RWPE2 (cell line): ENCODE results near the gene KCNB1.

Experiments
- ATAC-seq: fragments of 200-7000 bp; cut with Tn5 transposase; 3 replicates; pipeline ENCODE4 v1.9.1; 2021; ENCODE audit warnings: low read depth
- DNase-seq: peaks from one replicate; pipeline ENCODE4 v3.0.0-alpha.2; 2020; ENCODE audit warnings: low spot score
- H3K27ac ChIP-seq: fragments of 450-650 bp; 2 replicates; pipeline ENCODE4 v1.5.1; 2017; ENCODE audit warnings: mild to moderate bottlenecking; ENCODE audit not compliant: poor library complexity, severe bottlenecking
- H3K27me3 ChIP-seq: fragments of 250-450 bp; sonication (Bioruptor Pico); 2 replicates; pipeline ENCODE4 v1.5.1; 2021; ENCODE audit warnings: mild to moderate bottlenecking, moderate library complexity; ENCODE audit not compliant: insufficient read depth, poor library complexity, severe bottlenecking
- H3K36me3 ChIP-seq: fragments of 250-450 bp; sonication (Bioruptor Pico); 2 replicates; pipeline ENCODE4 v1.5.1; 2020; ENCODE audit warnings: low read depth, mild to moderate bottlenecking, moderate library complexity
- H3K4me1 ChIP-seq: fragments of 250-450 bp; sonication (Bioruptor Pico); 2 replicates; pipeline ENCODE4 v1.5.1; 2021; ENCODE audit warnings: mild to moderate bottlenecking, moderate library complexity; ENCODE audit not compliant: insufficient read depth, poor library complexity, severe bottlenecking
- H3K4me3 ChIP-seq: fragments of 250-450 bp; sonication (Bioruptor Pico); 2 replicates; pipeline ENCODE4 v1.5.1; 2021; ENCODE audit warnings: mild to moderate bottlenecking, moderate library complexity; ENCODE audit not compliant: severe bottlenecking
- H3K9me3 ChIP-seq: fragments of 250-450 bp; sonication (Bioruptor Pico); 2 replicates; pipeline ENCODE4 v1.5.1; 2021; ENCODE audit warnings: mild to moderate bottlenecking, moderate library complexity; ENCODE audit not compliant: severe bottlenecking
- CTCF ChIP-seq: fragments of 450-650 bp; IDR thresholded peaks from one replicate; pipeline ENCODE4 v1.5.1; 2017; ENCODE audit warnings: mild to moderate bottlenecking, moderate library complexity; ENCODE audit not compliant: poor library complexity, severe bottlenecking

Gene KCNB1

GRCh38 chr20:49348563-49348962, 133.9 kb downstream of the KCNB1 start:
- H3K27me3 ChIP-seq: no peaks in the 10 kb centered on the region
- no peaks in the 10 kb centered on the region for H3K9me3 ChIP-seq
- H3K4me3 ChIP-seq: no peak overlapping the region
- ATAC-seq (no peak), DNase-seq (no peak)
- TF ChIP-seq CTCF: no peak
- H3K27ac ChIP-seq: no peak overlapping the region
- peaks cover 19% of the 10 kb centered on the region for H3K4me1 ChIP-seq
- no peaks in the 10 kb centered on the region for H3K36me3 ChIP-seq

- peak overlapping the region; percentile 96 for H3K27ac ChIP-seq
- TF ChIP-seq CTCF: no peak
- no peak for DNase-seq
- no peak overlapping the region for H3K4me3 ChIP-seq
- H3K9me3 ChIP-seq: no peaks in the 10 kb centered on the region
- ATAC-seq: no peak
- H3K36me3 ChIP-seq: no peaks in the 10 kb centered on the region
- peaks cover 27% of the 10 kb centered on the region for H3K4me1 ChIP-seq
- no peaks in the 10 kb centered on the region for H3K27me3 ChIP-seq
These were observed 135.3 kb downstream of the KCNB1 start for GRCh38 chr20:49347156-49347555.

- Histone ChIP-seq H3K4me1 (peaks cover 27% of the 10 kb centered on the region), H3K27ac (peak overlapping the region; percentile 96), H3K4me3 (no peak overlapping the region), H3K36me3 (no peaks in the 10 kb centered on the region), H3K9me3 (no peaks in the 10 kb centered on the region), H3K27me3 (no peaks in the 10 kb centered on the region)
- no peak for TF ChIP-seq CTCF
- no peak for DNase-seq
- ATAC-seq: no peak
These were observed 135.8 kb downstream of the KCNB1 start for GRCh38 chr20:49346682-49347081.

- no peaks in the 10 kb centered on the region for H3K36me3 ChIP-seq
- DNase-seq (peak; percentile 96), ATAC-seq (peak; percentile 66)
- H3K4me3 ChIP-seq: no peak overlapping the region
- H3K27me3 ChIP-seq: no peaks in the 10 kb centered on the region
- H3K27ac ChIP-seq: peak overlapping the region; percentile 96
- peaks cover 27% of the 10 kb centered on the region for H3K4me1 ChIP-seq
- TF ChIP-seq CTCF: no peak
- no peaks in the 10 kb centered on the region for H3K9me3 ChIP-seq
These were observed 136.9 kb downstream of the KCNB1 start for GRCh38 chr20:49345524-49345923.

GRCh38 chr20:49344975-49345374, 137.5 kb downstream of the KCNB1 start:
- Histone ChIP-seq H3K36me3 (no peaks in the 10 kb centered on the region), H3K4me3 (no peak overlapping the region), H3K27me3 (no peaks in the 10 kb centered on the region), H3K4me1 (peaks cover 27% of the 10 kb centered on the region), H3K27ac (peak overlapping the region; percentile 96), H3K9me3 (no peaks in the 10 kb centered on the region)
- DNase-seq (peak; percentile 98), ATAC-seq (peak; percentile 95)
- TF ChIP-seq CTCF: no peak
